Fibroblast of lung (primary cell): ENCODE measurements around the gene ZNF816. TPM values are rescaled to one million over a fixed set of nuclear protein-coding genes. Genes with fewer than 3 reads are reported as not detected.
A peak's percentile ranks its signal among the peaks of the same experiment; 100 is the strongest.
"Not testable (repeated sequence)": the region's sequence is repeated elsewhere in the genome, so short reads cannot be mapped to it uniquely, and the experiment has no call there.

Experiments used
- DNase-seq, 2 donors: peaks; one replicate each; pipeline versions ENCODE4 v3.0.0 to v3.0.0-alpha.2; 2010; ENCODE audit warnings: low read depth in 2 of 2
- H2AFZ ChIP-seq: 2 replicates; pipeline ENCODE4 v1.5.1; 2012; ENCODE audit warnings: low read length, control low read depth, inconsistent platforms
- H3K27ac ChIP-seq: 2 replicates; pipeline ENCODE4 v1.5.1; 2011; ENCODE audit warnings: low read length, control low read depth; ENCODE audit not compliant: insufficient read depth
- H3K27me3 ChIP-seq: 2 replicates; pipeline ENCODE4 v1.5.1; 2011; ENCODE audit warnings: mild to moderate bottlenecking, low read length; ENCODE audit not compliant: control insufficient read depth, insufficient read depth
- H3K36me3 ChIP-seq: 2 replicates; pipeline ENCODE4 v1.5.1; 2011; ENCODE audit warnings: low read length; ENCODE audit not compliant: control insufficient read depth, insufficient read depth
- H3K4me1 ChIP-seq: 2 replicates; pipeline ENCODE4 v1.5.1; 2011; ENCODE audit warnings: low read length; ENCODE audit not compliant: control insufficient read depth, insufficient read depth; ENCODE audit errors: extremely low read depth
- H3K4me2 ChIP-seq: 2 replicates; pipeline ENCODE4 v1.5.1; 2011; ENCODE audit warnings: low read length, control low read depth; ENCODE audit not compliant: insufficient read depth; ENCODE audit errors: extremely low read depth
- H3K4me3 ChIP-seq, 4 experiments: fragments of 200-600 bp in 1 of 4; sonication (generic) in 1 of 4; replicated peaks in 1 of 4; 2 replicates each; pipeline ENCODE4 v1.5.1; 2011 to 2016; ENCODE audit warnings: low read length in 4 of 4, low read depth in 3 of 4, mild to moderate bottlenecking in 3 of 4, control low read depth in 2 of 4, inconsistent platforms in 1 of 4, mixed read lengths in 1 of 4; ENCODE audit not compliant: insufficient read depth in 1 of 4; ENCODE audit errors: control extremely low read depth in 1 of 4
- H3K79me2 ChIP-seq: 2 replicates; pipeline ENCODE4 v1.5.1; 2012; ENCODE audit warnings: mild to moderate bottlenecking, low read length, inconsistent platforms; ENCODE audit not compliant: control insufficient read depth, insufficient read depth
- H3K9ac ChIP-seq: 2 replicates; pipeline ENCODE4 v1.5.1; 2011; ENCODE audit warnings: mild to moderate bottlenecking, low read length, control low read depth; ENCODE audit not compliant: insufficient read depth
- H3K9me3 ChIP-seq: 2 replicates; pipeline ENCODE4 v1.5.1; 2012; ENCODE audit warnings: low read depth, low read length; ENCODE audit not compliant: control insufficient read depth, insufficient read depth
- H4K20me1 ChIP-seq: 2 replicates; pipeline ENCODE4 v1.5.1; 2011; ENCODE audit warnings: low read length; ENCODE audit not compliant: control insufficient read depth, insufficient read depth; ENCODE audit errors: extremely low read depth
- CTCF ChIP-seq, 2 donors: IDR thresholded peaks in 1 of 2; conservative IDR thresholded peaks in 1 of 2; 1 replicate in 1 of 2; 2 replicates in 1 of 2; pipeline ENCODE4 v1.5.1; 2011 to 2012; ENCODE audit warnings: low read length in 2 of 2, control low read depth in 1 of 2, inconsistent platforms in 1 of 2, low read depth in 1 of 2, mild to moderate bottlenecking in 1 of 2
- EZH2 ChIP-seq: IDR thresholded peaks from 2 replicates; pipeline ENCODE4 v1.5.1; 2012; ENCODE audit warnings: low read length, control low read depth, mild to moderate bottlenecking; ENCODE audit errors: missing control alignments
- polyA plus RNA-seq, 2 donors: library from polyadenylated mRNA; depleted of rRNA in 1 of 2; stranded (reverse) in 1 of 2; unstranded in 1 of 2; fragments of >200 nt; gene quantifications; 2 replicates each; pipeline ENCODE4 v1.2.1, GENCODE V29; 2011 to 2012; ENCODE audit warnings: missing spikeins in 1 of 2
- total RNA-seq: library from RNA; depleted of rRNA; stranded (reverse); fragments of >200 nt; gene quantifications from 2 replicates; pipeline ENCODE4 v1.2.1, GENCODE V29; 2014

The ZNF816 gene
- total and polyA plus RNA-seq, 2 donors (not counting 1 experiment from before 2014, with no cell fraction given), result 2.9 to 10.1 TPM

GRCh38 chr19:52936151-52936953 is 26.3 kb downstream of the ZNF816 start:
- no peak for TF ChIP-seq CTCF (conservative IDR thresholded peaks at IDR 0.05 in 1 of 2, IDR thresholded peaks at IDR 0.05 in 1 of 2; ENCODE audit: low read depth in 1 of 2, low read length in 2 of 2)
- H3K36me3 ChIP-seq, result no peaks in the 10 kb centered on the region
- no peak overlapping the region for H3K4me3 ChIP-seq
- no peak overlapping the region for H3K4me2 ChIP-seq
- no peak overlapping the region for H3K9ac ChIP-seq
- no peak overlapping the region for H2AFZ ChIP-seq
- DNase-seq, result no peak
- no peaks in the 10 kb centered on the region for H4K20me1 ChIP-seq
- H3K79me2 ChIP-seq, result no peaks in the 10 kb centered on the region
- H3K9me3 ChIP-seq, result no peaks in the 10 kb centered on the region
- no peaks in the 10 kb centered on the region for H3K27me3 ChIP-seq
- no peak overlapping the region for H3K27ac ChIP-seq
- no peaks in the 10 kb centered on the region for H3K4me1 ChIP-seq

- no peaks in the 10 kb centered on the region for H3K79me2 ChIP-seq
- no peak overlapping the region for H3K4me3 ChIP-seq
- no peak overlapping the region for H3K9ac ChIP-seq
- no peak overlapping the region for H2AFZ ChIP-seq
- no peaks in the 10 kb centered on the region for H3K4me1 ChIP-seq
- H3K27ac ChIP-seq, result no peak overlapping the region
- no peak overlapping the region for H3K4me2 ChIP-seq
- no peaks in the 10 kb centered on the region for H4K20me1 ChIP-seq
- H3K36me3 ChIP-seq, result no peaks in the 10 kb centered on the region
- no peaks in the 10 kb centered on the region for H3K27me3 ChIP-seq
- H3K9me3 ChIP-seq, result no peaks in the 10 kb centered on the region
- DNase-seq, result peak; percentile 51 to 86
- TF ChIP-seq CTCF (conservative IDR thresholded peaks at IDR 0.05 in 1 of 2, IDR thresholded peaks at IDR 0.05 in 1 of 2; ENCODE audit: low read depth in 1 of 2, low read length in 2 of 2) (no peak), EZH2 (no peak)
Observed at GRCh38 chr19:52935434-52935833, 27.2 kb downstream of the ZNF816 start.

GRCh38 chr19:52924641-52925040 is 38.0 kb downstream of the ZNF816 start:
- DNase-seq, H3K9me3 ChIP-seq, H3K9ac ChIP-seq, H3K27ac ChIP-seq, H4K20me1 ChIP-seq, H3K4me1 ChIP-seq, H2AFZ ChIP-seq, H3K36me3 ChIP-seq, H3K4me3 ChIP-seq, H3K4me2 ChIP-seq, H3K27me3 ChIP-seq, H3K79me2 ChIP-seq: not testable (repeated sequence)
